ENCODE data around the gene BTBD18.

BTBD18 gene

GRCh38 chr11:57699813-57700212, 51.8 kb downstream of the BTBD18 start:
- no peak for DNase-seq (ENCODE audit: low read depth)
- H3K4me3 ChIP-seq (ENCODE audit: low read length): no peak overlapping the region
- TF ChIP-seq CTCF (conservative IDR thresholded peaks at IDR 0.05; ENCODE audit: low read depth, low read length): no peak

- DNase-seq (ENCODE audit: low read depth): no peak
- TF ChIP-seq CTCF (conservative IDR thresholded peaks at IDR 0.05; ENCODE audit: low read depth, low read length): no peak
- no peak overlapping the region for H3K4me3 ChIP-seq (ENCODE audit: low read length)
These were observed 52.7 kb downstream of the BTBD18 start for GRCh38 chr11:57698843-57699365.

Data from retinal pigment epithelial cell (primary cell).